Gastroesophageal sphincter (tissue), 4 donors: ENCODE data around the gene PERCC1. TPM values are rescaled to one million over a fixed set of nuclear protein-coding genes. Genes with fewer than 3 reads are reported as not detected.
A peak's percentile ranks its signal among the peaks of the same experiment; 100 is the strongest.

ENCODE experiments used
- ATAC-seq: fragments of 150-250 bp; one replicate; pipeline ENCODE4 v1.9.1; 2016; ENCODE audit warnings: mild to moderate bottlenecking, moderate library complexity
- H3K27ac ChIP-seq, 4 donors: fragments of 200-600 bp; sonication (generic) in 3 of 4; 1 replicate in 3 of 4; 2 replicates in 1 of 4; pipeline ENCODE4 v1.5.1; 2016 to 2019
- H3K27me3 ChIP-seq: fragments of 200-600 bp; sonication (generic); one replicate; pipeline ENCODE4 v1.5.1; 2019
- H3K36me3 ChIP-seq, 2 donors: fragments of 200-600 bp; sonication (generic); one replicate each; pipeline ENCODE4 v1.5.1; 2019; ENCODE audit warnings: control low read depth in 1 of 2
- H3K4me1 ChIP-seq, 3 donors: fragments of 200-600 bp; sonication (generic); 1 replicate in 2 of 3; 2 replicates in 1 of 3; pipeline ENCODE4 v1.5.1; 2016 to 2019; ENCODE audit warnings: control low read depth in 2 of 3
- H3K4me3 ChIP-seq, 2 donors: fragments of 200-600 bp; sonication (generic); one replicate each; pipeline ENCODE4 v1.5.1; 2019; ENCODE audit warnings: mild to moderate bottlenecking in 1 of 2, moderate library complexity in 1 of 2
- H3K9me3 ChIP-seq, 3 donors: fragments of 200-600 bp; sonication (generic); one replicate each; pipeline ENCODE4 v1.5.1; 2017 to 2019; ENCODE audit warnings: control low read depth in 2 of 3
- CTCF ChIP-seq, 4 experiments: fragments of 200-600 bp in 2 of 4; fragments of 450-650 bp in 2 of 4; sonication (generic) in 1 of 4; IDR thresholded peaks; one replicate each; pipeline ENCODE4 v1.5.1; 2017 to 2019; ENCODE audit warnings: antibody characterized with exemption in 4 of 4, mild to moderate bottlenecking in 2 of 4, moderate library complexity in 2 of 4
- EP300 ChIP-seq: sonication (generic); formaldehyde crosslinking; IDR thresholded peaks from one replicate; pipeline ENCODE4 v1.6.1; 2017; ENCODE audit warnings: antibody characterized with exemption, mild to moderate bottlenecking
- POLR2A ChIP-seq, 2 donors: fragments of 450-650 bp; IDR thresholded peaks; one replicate each; pipeline ENCODE4 v1.6.1; 2017; ENCODE audit warnings: antibody characterized with exemption in 2 of 2, mild to moderate bottlenecking in 2 of 2, moderate library complexity in 1 of 2
- POLR2AphosphoS5 ChIP-seq: sonication (generic); formaldehyde crosslinking; IDR thresholded peaks from one replicate; pipeline ENCODE4 v1.6.1; 2017; ENCODE audit warnings: antibody characterized with exemption
- WGBS, 2 donors: methylation state at CpG; one replicate each; pipeline ENCODE4 v1.1.5; 2018; ENCODE audit warnings: low coverage in 1 of 2; 5-methylcytosine and 5-hydroxymethylcytosine counted together
- total RNA-seq, 4 donors: library from RNA; depleted of rRNA; stranded (reverse); fragments of >200 nt; gene quantifications; one replicate each; pipeline ENCODE4 v1.1.0, GENCODE V29; 2016

Gene PERCC1
- total RNA-seq, 4 donors from 2014 or later, result 0.74 TPM; not detected in 3

DNA sequence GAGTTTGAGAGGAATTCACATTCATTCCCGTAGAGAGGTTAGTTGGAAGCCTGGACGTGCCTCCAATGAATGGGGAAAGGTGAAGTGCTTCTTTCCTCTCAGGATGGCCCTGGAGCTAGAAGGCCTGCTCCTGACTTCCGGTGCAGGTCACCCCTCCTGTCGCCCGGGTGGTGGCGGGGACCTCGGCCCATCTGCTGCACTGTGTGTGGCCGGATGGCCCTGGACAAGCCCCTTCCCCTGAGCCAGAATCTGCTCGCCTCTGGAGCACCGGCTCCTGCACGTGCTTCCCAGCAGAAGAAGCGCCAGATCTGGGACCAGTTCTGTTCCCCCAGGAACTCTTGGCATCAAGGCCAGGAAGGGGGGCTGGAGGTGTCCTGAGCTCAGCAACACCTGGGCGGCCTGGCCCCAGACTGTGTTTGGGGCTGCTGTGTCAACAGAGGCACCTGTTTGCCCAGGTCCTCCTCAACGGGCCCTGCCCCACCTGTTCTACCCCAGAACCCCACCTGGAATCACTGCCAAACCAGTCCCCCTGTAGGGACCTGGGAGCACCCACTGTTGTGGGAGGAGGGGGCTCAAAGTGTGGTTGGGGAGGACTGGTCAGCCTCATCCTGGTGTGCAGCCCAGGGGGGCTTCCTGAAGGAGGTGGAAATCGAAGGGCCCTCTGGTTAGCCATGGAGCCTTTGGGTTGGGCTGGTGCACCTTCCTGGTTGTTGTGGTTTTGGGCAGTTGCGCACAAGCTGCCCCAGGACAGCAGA lies 5.1 kb upstream of the PERCC1 start:
- Histone ChIP-seq H3K9me3 (no peaks in the 10 kb centered on the region), H3K27me3 (peaks cover 25% of the 10 kb centered on the region), H3K36me3 (no peaks in the 10 kb centered on the region), H3K4me1 (peaks cover 0 to 20% (median 5%) of the 10 kb centered on the region in 3 donors), H3K27ac (no peak overlapping the region), H3K4me3 (no peak overlapping the region)
- no peak for ATAC-seq
- TF ChIP-seq POLR2AphosphoS5 (no peak), CTCF (IDR thresholded peaks at IDR 0.05) (no peak), EP300 (no peak), POLR2A (IDR thresholded peaks at IDR 0.05) (no peak)
- 80% methylated on average over 1 of the region's 16 CpGs; no CpG with 5 or more reads in 1 of the 2 donors for WGBS, 2 donors

DNA sequence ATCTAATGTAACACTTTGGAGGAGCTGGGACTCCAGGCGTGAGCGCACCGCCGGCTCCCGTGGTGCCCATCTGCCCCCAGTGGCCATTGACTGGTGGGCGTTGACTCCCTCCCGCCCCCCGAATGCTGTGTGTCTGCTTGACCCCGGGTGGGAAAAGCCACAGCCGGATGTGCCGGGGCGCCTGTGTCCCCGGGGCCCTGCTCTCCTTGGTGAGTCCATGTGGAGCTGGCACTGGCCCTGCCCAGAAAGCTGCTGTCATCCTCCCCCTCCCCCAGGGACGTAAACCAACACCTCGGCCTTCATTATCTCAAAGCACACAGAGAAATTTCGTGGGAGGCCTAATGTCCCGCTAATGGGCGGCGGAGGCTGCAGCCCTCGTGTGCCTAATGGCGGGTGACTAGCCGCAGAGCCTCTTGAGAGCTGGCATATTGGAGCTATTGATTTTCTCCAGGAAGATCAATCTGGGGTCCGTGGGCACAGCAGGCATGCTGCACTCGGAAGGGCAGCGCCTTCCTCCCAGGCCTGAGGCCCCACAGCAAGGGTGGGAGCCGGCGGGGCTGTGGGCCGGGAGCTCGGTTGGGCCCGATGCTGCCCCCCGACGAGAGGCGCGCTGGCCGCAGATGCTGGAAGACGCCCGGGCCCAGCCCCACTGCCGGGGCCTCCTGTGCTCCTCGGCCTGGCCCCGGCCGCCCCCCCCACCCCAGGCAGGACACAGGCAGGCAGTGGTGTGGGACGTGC lies 4.0 kb upstream of the PERCC1 start:
- 79% methylated on average over 3 of the region's 42 CpGs; no CpG with 5 or more reads in 1 of the 2 donors for WGBS, 2 donors
- ATAC-seq, result no peak

GRCh38 chr16:1427473-1428461 lies 3.1 kb upstream of the PERCC1 start:
- Histone ChIP-seq H3K9me3 (no peaks in the 10 kb centered on the region), H3K27me3 (peaks cover 35% of the 10 kb centered on the region), H3K36me3 (no peaks in the 10 kb centered on the region), H3K4me3 (peak overlapping the region in 1 of 2 donors; percentile 12), H3K4me1 (peaks cover 0 to 6% (median 0%) of the 10 kb centered on the region in 3 donors), H3K27ac (no peak overlapping the region)
- TF ChIP-seq POLR2A (IDR thresholded peaks at IDR 0.05) (no peak), POLR2AphosphoS5 (no peak), EP300 (no peak), CTCF (IDR thresholded peaks at IDR 0.05) (no peak)
- no peak for ATAC-seq
- WGBS, 2 donors, result 100% methylated on average over 1 of the region's 53 CpGs; no CpG with 5 or more reads in 1 of the 2 donors

More for the DNA sequence above, 4.0 kb upstream of the PERCC1 start:
- Histone ChIP-seq H3K27ac (no peak overlapping the region), H3K9me3 (no peaks in the 10 kb centered on the region), H3K36me3 (no peaks in the 10 kb centered on the region), H3K4me3 (no peak overlapping the region), H3K27me3 (peaks cover 30% of the 10 kb centered on the region), H3K4me1 (peaks cover 0 to 12% (median 1%) of the 10 kb centered on the region in 3 donors)
- TF ChIP-seq POLR2AphosphoS5 (no peak), EP300 (no peak), POLR2A (IDR thresholded peaks at IDR 0.05) (no peak), CTCF (IDR thresholded peaks at IDR 0.05) (no peak)

GRCh38 chr16:1428511-1428910 lies 2.4 kb upstream of the PERCC1 start:
- Histone ChIP-seq H3K4me1 (peaks cover 0 to 6% (median 0%) of the 10 kb centered on the region in 3 donors), H3K27me3 (peaks cover 39% of the 10 kb centered on the region), H3K27ac (no peak overlapping the region), H3K4me3 (peak overlapping the region in 1 of 2 donors; percentile 12), H3K9me3 (no peaks in the 10 kb centered on the region), H3K36me3 (no peaks in the 10 kb centered on the region)
- WGBS, 2 donors, result no CpG with 5 or more reads among the region's 21 CpGs
- TF ChIP-seq CTCF (IDR thresholded peaks at IDR 0.05) (peak in 2 of 4 experiments; percentile 6 to 37), POLR2AphosphoS5 (no peak)
- ATAC-seq, result no peak
